ENCODE measurements around the gene USP44.

DNA sequence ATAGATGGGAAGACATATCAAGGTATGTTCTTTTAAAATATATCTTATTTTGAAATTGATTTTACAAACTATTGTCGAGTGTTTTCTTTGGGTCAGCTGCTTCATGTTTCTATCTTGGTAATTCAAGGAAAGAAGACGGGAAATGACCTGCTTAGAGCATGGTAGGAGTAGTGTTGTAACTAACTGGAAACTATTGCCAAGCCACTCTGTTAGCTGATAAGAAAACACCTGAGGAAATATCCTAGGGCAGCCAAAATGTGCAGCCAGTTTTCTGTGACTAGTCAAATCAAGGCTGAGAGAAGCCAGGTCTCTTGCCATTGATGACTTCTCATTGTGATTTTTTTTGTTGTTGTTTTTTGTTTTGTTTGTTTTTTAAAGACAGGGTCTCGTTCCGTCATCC lies 47.1 kb downstream of the USP44 start:
- TF ChIP-seq, protein P1, sequence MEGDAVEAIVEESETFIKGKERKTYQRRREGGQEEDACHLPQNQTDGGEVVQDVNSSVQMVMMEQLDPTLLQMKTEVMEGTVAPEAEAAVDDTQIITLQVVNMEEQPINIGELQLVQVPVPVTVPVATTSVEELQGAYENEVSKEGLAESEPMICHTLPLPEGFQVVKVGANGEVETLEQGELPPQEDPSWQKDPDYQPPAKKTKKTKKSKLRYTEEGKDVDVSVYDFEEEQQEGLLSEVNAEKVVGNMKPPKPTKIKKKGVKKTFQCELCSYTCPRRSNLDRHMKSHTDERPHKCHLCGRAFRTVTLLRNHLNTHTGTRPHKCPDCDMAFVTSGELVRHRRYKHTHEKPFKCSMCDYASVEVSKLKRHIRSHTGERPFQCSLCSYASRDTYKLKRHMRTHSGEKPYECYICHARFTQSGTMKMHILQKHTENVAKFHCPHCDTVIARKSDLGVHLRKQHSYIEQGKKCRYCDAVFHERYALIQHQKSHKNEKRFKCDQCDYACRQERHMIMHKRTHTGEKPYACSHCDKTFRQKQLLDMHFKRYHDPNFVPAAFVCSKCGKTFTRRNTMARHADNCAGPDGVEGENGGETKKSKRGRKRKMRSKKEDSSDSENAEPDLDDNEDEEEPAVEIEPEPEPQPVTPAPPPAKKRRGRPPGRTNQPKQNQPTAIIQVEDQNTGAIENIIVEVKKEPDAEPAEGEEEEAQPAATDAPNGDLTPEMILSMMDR (IDR thresholded peaks at IDR 0.05; ENCODE audit: low read depth, low read length, poor library complexity, severe bottlenecking) = no peak
- TF ChIP-seq EZH2phosphoT487 (IDR thresholded peaks at IDR 0.05; ENCODE audit: borderline replicate concordance, low read length) = no peak
